Measurements from ENCODE around the gene PIK3CB.
"Not testable (repeated sequence)": the region's sequence is repeated elsewhere in the genome, so short reads cannot be mapped to it uniquely, and the experiment has no call there.

The PIK3CB gene

DNA sequence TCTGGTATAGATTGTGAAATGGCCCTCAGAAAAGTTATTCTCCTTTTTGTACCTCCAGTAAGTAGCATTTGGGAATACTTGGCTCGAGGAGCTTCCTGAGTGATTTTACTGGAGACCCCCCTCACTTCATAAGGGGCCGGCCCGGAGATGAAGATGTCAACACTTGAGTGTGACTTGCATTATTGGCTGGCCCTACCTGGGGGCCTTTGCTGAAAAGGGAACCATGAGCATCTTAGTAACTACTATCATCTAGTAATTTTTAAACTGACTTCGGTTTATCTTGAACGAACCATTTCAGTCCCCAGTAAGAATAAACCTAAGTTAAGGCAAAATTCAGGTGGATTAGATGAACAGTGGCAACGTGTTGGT lies 224.8 kb downstream of the PIK3CB start:
- DNase-seq (ENCODE audit: low read depth in 2 of 2), result no peak

DNA sequence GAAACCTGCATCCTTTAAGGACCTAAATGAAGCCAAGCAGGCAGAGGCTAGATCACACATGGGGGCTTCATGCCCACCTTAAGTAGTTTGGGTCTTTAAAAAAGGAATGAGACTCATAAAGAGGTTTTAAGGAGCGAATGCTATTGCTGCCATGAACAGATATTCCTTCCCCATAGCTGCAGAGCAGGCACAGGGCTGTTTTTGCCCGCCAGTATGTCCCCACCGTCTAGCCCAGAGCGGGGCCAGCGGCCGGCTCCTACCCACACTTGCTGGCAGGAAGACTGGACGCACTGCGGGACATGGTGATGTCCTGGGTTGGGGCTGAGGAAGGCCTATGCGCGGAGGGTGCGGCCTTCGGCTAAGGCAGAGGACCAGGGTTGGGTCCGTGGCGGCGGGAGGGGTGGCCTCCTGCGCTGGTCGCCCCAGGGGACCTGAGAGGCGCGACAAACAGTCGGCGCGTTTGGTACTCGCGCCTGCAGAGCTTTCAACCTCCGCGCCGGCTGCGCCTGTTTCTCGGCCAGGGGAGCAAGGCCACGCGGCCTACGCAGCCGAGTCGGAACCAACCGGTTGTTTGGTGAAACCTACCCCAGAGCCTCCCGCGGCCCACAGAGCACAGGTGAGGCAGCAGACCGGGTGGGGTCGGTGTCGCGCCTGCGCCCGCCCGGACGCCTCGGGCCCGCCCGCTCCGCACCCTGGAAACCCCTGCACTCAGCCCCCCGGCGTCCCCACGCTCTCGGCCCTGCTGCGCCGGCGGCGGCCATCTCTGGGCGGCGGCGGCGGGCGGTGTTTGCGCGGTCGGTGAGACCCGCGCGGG lies 226.2 kb downstream of the PIK3CB start, which contains the start of gene FAIM:
Gene FAIM (plus strand): TSS at position 450 of the 814 bp plus-strand sequence. CDS start 10,956 bp downstream, outside the sequence.
- DNase-seq (ENCODE audit: low read depth in 2 of 2), result peak; percentile 49 to 51

DNA sequence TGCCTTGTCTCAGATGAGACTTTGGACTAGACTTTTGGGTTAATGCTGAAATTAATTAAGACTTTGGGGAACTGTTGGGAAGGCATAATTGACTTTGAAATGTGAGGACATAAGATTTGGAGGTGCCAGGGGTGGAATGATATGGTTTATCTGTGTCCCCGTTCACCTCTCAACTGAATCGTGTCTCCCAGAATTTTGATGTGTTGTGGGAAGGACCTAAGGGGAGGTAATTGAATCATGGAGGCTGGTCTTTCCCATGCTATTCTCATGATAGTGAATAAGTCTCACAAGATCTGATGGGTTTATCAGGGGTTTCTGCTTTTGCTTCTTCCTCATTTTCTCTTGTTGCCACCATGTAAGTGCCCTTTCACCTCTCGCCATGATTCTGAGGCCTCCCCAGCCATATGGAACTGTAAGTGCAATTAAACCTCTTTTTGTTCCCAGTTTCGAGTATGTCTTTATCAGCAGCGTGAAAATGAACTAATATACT lies 230.6 kb downstream of the PIK3CB start:
- DNase-seq (ENCODE audit: low read depth in 2 of 2), result not testable (repeated sequence)

All from stimulated activated CD4-positive, alpha-beta T cell treated with anti-CD3 and anti-CD28 coated beads, Interleukin-15, amount 100 ng/mL, for 48 hours (primary cell).